Tongue (tissue), 2 donors: Measurements from ENCODE around the gene MAPK4. TPM values are rescaled to one million over a fixed set of nuclear protein-coding genes. Genes with fewer than 3 reads are reported as not detected.

Experiments used
- DNase-seq: peaks from one replicate; pipeline ENCODE4 v3.0.0-alpha.2; 2015
- total RNA-seq: library from RNA; depleted of rRNA; stranded (reverse); fragments of >200 nt; gene quantifications from one replicate; pipeline ENCODE4 v1.2.3, GENCODE V29; 2014

Gene MAPK4
- total RNA-seq, 1 donor from 2014 or later = 5.2 TPM

GRCh38 chr18:50721451-50722120, 161.7 kb downstream of the MAPK4 start:
- DNase-seq = peak; percentile 28

- no peak for DNase-seq
Measured at GRCh38 chr18:50722311-50722710, 162.4 kb downstream of the MAPK4 start.

GRCh38 chr18:50724751-50725151, 164.9 kb downstream of the MAPK4 start:
- peak; percentile 60 for DNase-seq

GRCh38 chr18:50726960-50727589, 167.2 kb downstream of the MAPK4 start:
- peak; percentile 78 for DNase-seq

GRCh38 chr18:50727721-50728471, 168.0 kb downstream of the MAPK4 start:
- peak; percentile 35 for DNase-seq

- DNase-seq = no peak
Measured at GRCh38 chr18:50729376-50729775, 169.5 kb downstream of the MAPK4 start.

GRCh38 chr18:50729986-50730385, 170.1 kb downstream of the MAPK4 start:
- no peak for DNase-seq

GRCh38 chr18:50734342-50734741, 174.5 kb downstream of the MAPK4 start:
- DNase-seq = no peak

- DNase-seq = no peak
Measured at GRCh38 chr18:50734886-50735285, 175.0 kb downstream of the MAPK4 start.

- DNase-seq = no peak
Measured at GRCh38 chr18:50737127-50737526, 177.2 kb downstream of the MAPK4 start.

GRCh38 chr18:50738098-50738757, 178.3 kb downstream of the MAPK4 start:
- DNase-seq = no peak

- DNase-seq = no peak
Measured at GRCh38 chr18:50742952-50743351, 183.1 kb downstream of the MAPK4 start.

- no peak for DNase-seq
Measured at GRCh38 chr18:50744253-50744652, 184.4 kb downstream of the MAPK4 start.

GRCh38 chr18:50745945-50746344, 186.1 kb downstream of the MAPK4 start:
- no peak for DNase-seq

GRCh38 chr18:50747849-50748242, 188.0 kb downstream of the MAPK4 start:
- DNase-seq = no peak

- peak; percentile 35 for DNase-seq
Measured at GRCh38 chr18:50748243-50749229, 188.6 kb downstream of the MAPK4 start.

GRCh38 chr18:50749421-50749820, 189.5 kb downstream of the MAPK4 start:
- no peak for DNase-seq

GRCh38 chr18:50749945-50750344, 190.1 kb downstream of the MAPK4 start:
- DNase-seq = no peak

- no peak for DNase-seq
Measured at GRCh38 chr18:50750546-50750945, 190.7 kb downstream of the MAPK4 start.

- peak; percentile 65 for DNase-seq
Measured at GRCh38 chr18:50751490-50751889, 191.6 kb downstream of the MAPK4 start.

- DNase-seq = no peak
Measured at GRCh38 chr18:50751947-50752346, 192.1 kb downstream of the MAPK4 start.

GRCh38 chr18:50753311-50753710, 193.4 kb downstream of the MAPK4 start:
- DNase-seq = no peak
